Naive B cell (primary cell): ENCODE results near the gene FAM170B. TPM values are rescaled to one million over a fixed set of nuclear protein-coding genes. Genes with fewer than 3 reads are reported as not detected.

Experiments used
- ATAC-seq, 2 donors: fragments of 150-1000 bp; cut with Tn5 transposase; 2 replicates each; pipeline ENCODE4 v1.10.0; 2021; ENCODE audit warnings: low read depth in 2 of 2, mild to moderate bottlenecking in 2 of 2, moderate library complexity in 2 of 2
- DNase-seq: peaks from one replicate; pipeline ENCODE4 v3.0.0; 2022
- H3K27ac Mint-ChIP-seq, 6 donors: one replicate each; pipeline ENCODE4 v1.8.0; 2020 to 2022; ENCODE audit warnings: mild to moderate bottlenecking in 6 of 6, mixed read lengths in 6 of 6, moderate library complexity in 5 of 6, inconsistent platforms in 2 of 6
- H3K27me3 Mint-ChIP-seq, 3 donors: one replicate each; pipeline ENCODE4 v1.8.0; 2021 to 2022; ENCODE audit warnings: mixed read lengths in 3 of 3, mild to moderate bottlenecking in 1 of 3
- H3K36me3 Mint-ChIP-seq, 2 donors: one replicate each; pipeline ENCODE4 v1.8.0; 2020 to 2022; ENCODE audit warnings: mixed read lengths in 2 of 2, inconsistent platforms in 1 of 2, mild to moderate bottlenecking in 1 of 2
- H3K4me1 Mint-ChIP-seq, 3 donors: one replicate each; pipeline ENCODE4 v1.8.0; 2020 to 2022; ENCODE audit warnings: mixed read lengths in 3 of 3, inconsistent platforms in 1 of 3, mild to moderate bottlenecking in 1 of 3, moderate library complexity in 1 of 3
- H3K4me3 Mint-ChIP-seq, 8 donors: one replicate each; pipeline ENCODE4 v1.8.0; 2020 to 2022; ENCODE audit warnings: mild to moderate bottlenecking in 8 of 8, mixed read lengths in 8 of 8, moderate library complexity in 8 of 8, inconsistent platforms in 2 of 8
- H3K9me3 Mint-ChIP-seq, 7 donors: one replicate each; pipeline ENCODE4 v1.8.0; 2020 to 2022; ENCODE audit warnings: mixed read lengths in 7 of 7, mild to moderate bottlenecking in 5 of 7, inconsistent platforms in 2 of 7, moderate library complexity in 1 of 7
- polyA plus RNA-seq, 6 donors: library from polyadenylated mRNA; unstranded; fragments of 300-500 nt; fragmentation: Illumina TruSeq; gene quantifications; one replicate each; pipeline ENCODE4 v1.2.3, GENCODE V29; 2021; ENCODE audit warnings: low read depth in 6 of 6

Gene FAM170B
- polyA plus RNA-seq, 6 donors from 2014 or later, result not detected

- ATAC-seq (no peak), DNase-seq (no peak)
- H3K27me3 Mint-ChIP-seq, result peaks cover 12 to 28% (median 25%) of the 10 kb centered on the region in 3 donors
- H3K9me3 Mint-ChIP-seq, result no peaks in the 10 kb centered on the region
- H3K27ac Mint-ChIP-seq, result no peak overlapping the region
- no peak overlapping the region for H3K4me3 Mint-ChIP-seq
- H3K36me3 Mint-ChIP-seq, result no peaks in the 10 kb centered on the region
- no peaks in the 10 kb centered on the region for H3K4me1 Mint-ChIP-seq
Measured at GRCh38 chr10:49153971-49154370, 20.1 kb upstream of the FAM170B start.

- Mint-ChIP-seq H3K27ac (no peak overlapping the region), H3K4me1 (no peaks in the 10 kb centered on the region), H3K36me3 (peaks cover 0 to 4% of the 10 kb centered on the region in 2 donors), H3K27me3 (peaks cover 12 to 32% (median 30%) of the 10 kb centered on the region in 3 donors), H3K9me3 (peaks cover 0 to 6% (median 3%) of the 10 kb centered on the region in 7 donors), H3K4me3 (peak overlapping the region in 1 of 8 donors; percentile 9)
- no peak for DNase-seq
- no peak for ATAC-seq
Measured at GRCh38 chr10:49153115-49153514, 19.3 kb upstream of the FAM170B start.

GRCh38 chr10:49152663-49153062 is 18.8 kb upstream of the FAM170B start:
- ATAC-seq, result no peak
- Mint-ChIP-seq H3K4me3 (peak overlapping the region in 1 of 8 donors; percentile 9), H3K9me3 (peaks cover 0 to 10% (median 6%) of the 10 kb centered on the region in 7 donors), H3K4me1 (no peaks in the 10 kb centered on the region), H3K27ac (no peak overlapping the region), H3K27me3 (peaks cover 12 to 34% (median 28%) of the 10 kb centered on the region in 3 donors), H3K36me3 (peaks cover 0 to 5% of the 10 kb centered on the region in 2 donors)
- DNase-seq, result no peak

- H3K4me3 Mint-ChIP-seq, result no peak overlapping the region
- H3K4me1 Mint-ChIP-seq, result no peaks in the 10 kb centered on the region
- ATAC-seq, result no peak
- H3K36me3 Mint-ChIP-seq, result peaks cover 0 to 5% of the 10 kb centered on the region in 2 donors
- no peak overlapping the region for H3K27ac Mint-ChIP-seq
- peaks cover 0 to 16% (median 10%) of the 10 kb centered on the region in 7 donors for H3K9me3 Mint-ChIP-seq
- no peak for DNase-seq
- H3K27me3 Mint-ChIP-seq, result peaks cover 12 to 31% (median 25%) of the 10 kb centered on the region in 3 donors
Measured at GRCh38 chr10:49152037-49152436, 18.2 kb upstream of the FAM170B start.

- peaks cover 0 to 19% (median 10%) of the 10 kb centered on the region in 7 donors for H3K9me3 Mint-ChIP-seq
- no peaks in the 10 kb centered on the region for H3K4me1 Mint-ChIP-seq
Measured at GRCh38 chr10:49151481-49151880, 17.7 kb upstream of the FAM170B start.

GRCh38 chr10:49151025-49151445 is 17.2 kb upstream of the FAM170B start:
- Mint-ChIP-seq H3K4me1 (no peaks in the 10 kb centered on the region), H3K36me3 (peaks cover 0 to 5% of the 10 kb centered on the region in 2 donors), H3K27me3 (peaks cover 16 to 35% (median 26%) of the 10 kb centered on the region in 3 donors), H3K4me3 (no peak overlapping the region), H3K27ac (no peak overlapping the region), H3K9me3 (peaks cover 0 to 23% (median 10%) of the 10 kb centered on the region in 7 donors)
- ATAC-seq, result no peak
- DNase-seq, result no peak

More at GRCh38 chr10:49151481-49151880, 17.7 kb upstream of the FAM170B start:
- Mint-ChIP-seq H3K27ac (no peak overlapping the region), H3K4me3 (no peak overlapping the region), H3K36me3 (peaks cover 0 to 5% of the 10 kb centered on the region in 2 donors), H3K27me3 (peaks cover 12 to 31% (median 26%) of the 10 kb centered on the region in 3 donors)
- ATAC-seq, result no peak
- no peak for DNase-seq

- no peak overlapping the region for H3K4me3 Mint-ChIP-seq
- no peak for ATAC-seq
- peaks cover 0 to 5% of the 10 kb centered on the region in 2 donors for H3K36me3 Mint-ChIP-seq
- H3K27me3 Mint-ChIP-seq, result peaks cover 21 to 41% (median 26%) of the 10 kb centered on the region in 3 donors
- DNase-seq, result no peak
- no peaks in the 10 kb centered on the region for H3K4me1 Mint-ChIP-seq
- H3K27ac Mint-ChIP-seq, result no peak overlapping the region
- peaks cover 0 to 28% (median 10%) of the 10 kb centered on the region in 7 donors for H3K9me3 Mint-ChIP-seq
Measured at GRCh38 chr10:49150426-49150825, 16.6 kb upstream of the FAM170B start.

- no peaks in the 10 kb centered on the region for H3K4me1 Mint-ChIP-seq
- ATAC-seq (no peak), DNase-seq (no peak)
- H3K27me3 Mint-ChIP-seq, result peaks cover 25 to 44% (median 27%) of the 10 kb centered on the region in 3 donors
- H3K36me3 Mint-ChIP-seq, result peaks cover 0 to 5% of the 10 kb centered on the region in 2 donors
- peaks cover 0 to 28% (median 10%) of the 10 kb centered on the region in 7 donors for H3K9me3 Mint-ChIP-seq
- no peak overlapping the region for H3K4me3 Mint-ChIP-seq
- H3K27ac Mint-ChIP-seq, result no peak overlapping the region
Measured at GRCh38 chr10:49149881-49150280, 16.1 kb upstream of the FAM170B start.

- no peak for DNase-seq
- H3K9me3 Mint-ChIP-seq, result peaks cover 0 to 28% (median 10%) of the 10 kb centered on the region in 7 donors
- ATAC-seq, result no peak
- H3K4me1 Mint-ChIP-seq, result peaks cover 0 to 4% (median 0%) of the 10 kb centered on the region in 3 donors
- peaks cover 0 to 5% of the 10 kb centered on the region in 2 donors for H3K36me3 Mint-ChIP-seq
- H3K27ac Mint-ChIP-seq, result peak overlapping the region in 1 of 6 donors; percentile 47
- H3K27me3 Mint-ChIP-seq, result peaks cover 9 to 26% (median 19%) of the 10 kb centered on the region in 3 donors
- no peak overlapping the region for H3K4me3 Mint-ChIP-seq
Measured at GRCh38 chr10:49144058-49144720, 10.4 kb upstream of the FAM170B start.

GRCh38 chr10:49143249-49143648 is 9.4 kb upstream of the FAM170B start:
- ATAC-seq, result no peak
- peaks cover 0 to 24% (median 9%) of the 10 kb centered on the region in 7 donors for H3K9me3 Mint-ChIP-seq

GRCh38 chr10:49141541-49142332 is 7.9 kb upstream of the FAM170B start:
- no peak for DNase-seq
- H3K27ac Mint-ChIP-seq, result no peak overlapping the region
- H3K4me1 Mint-ChIP-seq, result peaks cover 0 to 8% (median 5%) of the 10 kb centered on the region in 3 donors
- H3K36me3 Mint-ChIP-seq, result no peaks in the 10 kb centered on the region
- no peak overlapping the region for H3K4me3 Mint-ChIP-seq
- peaks cover 0 to 10% (median 0%) of the 10 kb centered on the region in 7 donors for H3K9me3 Mint-ChIP-seq
- H3K27me3 Mint-ChIP-seq, result peaks cover 0 to 19% (median 18%) of the 10 kb centered on the region in 3 donors
- no peak for ATAC-seq

More at GRCh38 chr10:49143249-49143648, 9.4 kb upstream of the FAM170B start:
- Mint-ChIP-seq H3K27me3 (peaks cover 5 to 23% (median 19%) of the 10 kb centered on the region in 3 donors), H3K36me3 (peaks cover 0 to 2% of the 10 kb centered on the region in 2 donors), H3K27ac (no peak overlapping the region), H3K4me1 (peaks cover 0 to 4% (median 0%) of the 10 kb centered on the region in 3 donors), H3K4me3 (no peak overlapping the region)
- DNase-seq, result no peak

GRCh38 chr10:49140304-49141177 is 6.7 kb upstream of the FAM170B start:
- DNase-seq, result no peak
- Mint-ChIP-seq H3K4me3 (no peak overlapping the region), H3K27ac (no peak overlapping the region), H3K36me3 (no peaks in the 10 kb centered on the region), H3K4me1 (peaks cover 10 to 14% (median 12%) of the 10 kb centered on the region in 3 donors), H3K9me3 (peaks cover 0 to 7% (median 4%) of the 10 kb centered on the region in 7 donors), H3K27me3 (peaks cover 0 to 11% (median 9%) of the 10 kb centered on the region in 3 donors)
- ATAC-seq, result no peak

- ATAC-seq (no peak), DNase-seq (no peak)
- Mint-ChIP-seq H3K9me3 (peaks cover 0 to 7% (median 4%) of the 10 kb centered on the region in 7 donors), H3K4me1 (peaks cover 17 to 21% (median 20%) of the 10 kb centered on the region in 3 donors), H3K27me3 (peaks cover 0 to 5% (median 5%) of the 10 kb centered on the region in 3 donors), H3K4me3 (no peak overlapping the region), H3K36me3 (no peaks in the 10 kb centered on the region), H3K27ac (peak overlapping the region in 1 of 6 donors; percentile 36)
Measured at GRCh38 chr10:49139846-49140195, 6.0 kb upstream of the FAM170B start.
